Measurements from ENCODE around the gene ZSCAN1. TPM values are rescaled to one million over a fixed set of nuclear protein-coding genes. Genes with fewer than 3 reads are reported as not detected.

Gene ZSCAN1
- total RNA-seq, 1 experiment from 2014 or later = 1.3 TPM

- peak; percentile 77; the same call in 1 of the 2 replicates for TF ChIP-seq ARID4B (CRISPR knock-in tag; IDR thresholded peaks at IDR 0.05; ENCODE audit: borderline replicate concordance)
- no peak for TF ChIP-seq SMAD3 (CRISPR knock-in tag; IDR thresholded peaks at IDR 0.05; ENCODE audit: borderline replicate concordance)
- TF ChIP-seq ZNF423 (CRISPR knock-in tag; IDR thresholded peaks at IDR 0.05) = peak; percentile 49; the same call in 1 of the 2 replicates
- TF ChIP-seq JUN (CRISPR knock-in tag; IDR thresholded peaks at IDR 0.05) = no peak; the same call in 1 of the 2 replicates
- no peak for TF ChIP-seq TP53 (CRISPR knock-in tag; IDR thresholded peaks at IDR 0.05)
- TF ChIP-seq MXD4 (CRISPR knock-in tag; IDR thresholded peaks at IDR 0.05; ENCODE audit: borderline replicate concordance) = no peak
- no peak for TF ChIP-seq ETV6 (CRISPR knock-in tag; IDR thresholded peaks at IDR 0.05)
- no peak for TF ChIP-seq NR2C2 (CRISPR knock-in tag; IDR thresholded peaks at IDR 0.05)
- no peak for TF ChIP-seq ZNF532 (CRISPR knock-in tag; IDR thresholded peaks at IDR 0.05; ENCODE audit: borderline replicate concordance)
- TF ChIP-seq GTF2I (CRISPR knock-in tag; conservative IDR thresholded peaks at IDR 0.05) = no peak
- TF ChIP-seq CREM (CRISPR knock-in tag; IDR thresholded peaks at IDR 0.05) = no peak
- TF ChIP-seq ELF4 (CRISPR knock-in tag; IDR thresholded peaks at IDR 0.05; ENCODE audit: low read depth) = no peak
- TF ChIP-seq SOX15 (CRISPR knock-in tag; IDR thresholded peaks at IDR 0.05) = no peak
- TF ChIP-seq ZNF121 (CRISPR knock-in tag; IDR thresholded peaks at IDR 0.05) = no peak
- 0 out of 2 replicates have a peak, but pooled peaks have one; percentile 87 for TF ChIP-seq FOXJ3 (CRISPR knock-in tag; IDR thresholded peaks at IDR 0.05; ENCODE audit: borderline replicate concordance)
- TF ChIP-seq, protein P1, sequence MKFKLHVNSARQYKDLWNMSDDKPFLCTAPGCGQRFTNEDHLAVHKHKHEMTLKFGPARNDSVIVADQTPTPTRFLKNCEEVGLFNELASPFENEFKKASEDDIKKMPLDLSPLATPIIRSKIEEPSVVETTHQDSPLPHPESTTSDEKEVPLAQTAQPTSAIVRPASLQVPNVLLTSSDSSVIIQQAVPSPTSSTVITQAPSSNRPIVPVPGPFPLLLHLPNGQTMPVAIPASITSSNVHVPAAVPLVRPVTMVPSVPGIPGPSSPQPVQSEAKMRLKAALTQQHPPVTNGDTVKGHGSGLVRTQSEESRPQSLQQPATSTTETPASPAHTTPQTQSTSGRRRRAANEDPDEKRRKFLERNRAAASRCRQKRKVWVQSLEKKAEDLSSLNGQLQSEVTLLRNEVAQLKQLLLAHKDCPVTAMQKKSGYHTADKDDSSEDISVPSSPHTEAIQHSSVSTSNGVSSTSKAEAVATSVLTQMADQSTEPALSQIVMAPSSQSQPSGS (CRISPR knock-in tag; IDR thresholded peaks at IDR 0.05; ENCODE audit: borderline replicate concordance, low read depth) = no peak
- TF ChIP-seq, protein P2, sequence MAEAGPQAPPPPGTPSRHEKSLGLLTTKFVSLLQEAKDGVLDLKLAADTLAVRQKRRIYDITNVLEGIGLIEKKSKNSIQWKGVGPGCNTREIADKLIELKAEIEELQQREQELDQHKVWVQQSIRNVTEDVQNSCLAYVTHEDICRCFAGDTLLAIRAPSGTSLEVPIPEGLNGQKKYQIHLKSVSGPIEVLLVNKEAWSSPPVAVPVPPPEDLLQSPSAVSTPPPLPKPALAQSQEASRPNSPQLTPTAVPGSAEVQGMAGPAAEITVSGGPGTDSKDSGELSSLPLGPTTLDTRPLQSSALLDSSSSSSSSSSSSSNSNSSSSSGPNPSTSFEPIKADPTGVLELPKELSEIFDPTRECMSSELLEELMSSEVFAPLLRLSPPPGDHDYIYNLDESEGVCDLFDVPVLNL (CRISPR knock-in tag; IDR thresholded peaks at IDR 0.05; ENCODE audit: borderline replicate concordance, low read depth) = no peak
- TF ChIP-seq ZNF416 (CRISPR knock-in tag; IDR thresholded peaks at IDR 0.05) = peak; percentile 75; the same call in 1 of the 2 replicates
- no peak for TF ChIP-seq TCF7 (CRISPR knock-in tag; IDR thresholded peaks at IDR 0.05; ENCODE audit: low read depth)
- no peak; the same call in 1 of the 2 replicates for TF ChIP-seq ZNF219 (CRISPR knock-in tag; IDR thresholded peaks at IDR 0.05; ENCODE audit: borderline replicate concordance)
- TF ChIP-seq NR1H2 (CRISPR knock-in tag; IDR thresholded peaks at IDR 0.05) = no peak
- no peak for TF ChIP-seq ATF1 (CRISPR knock-in tag; IDR thresholded peaks at IDR 0.05)
- no peak for TF ChIP-seq IRF1 (CRISPR knock-in tag; IDR thresholded peaks at IDR 0.05)
- TF ChIP-seq CREB1 (CRISPR knock-in tag; IDR thresholded peaks at IDR 0.05) = no peak
- no peak for TF ChIP-seq ZNF317 (CRISPR knock-in tag; IDR thresholded peaks at IDR 0.05; ENCODE audit: borderline replicate concordance, low read depth)
- peak; percentile 89 for TF ChIP-seq SP1 (CRISPR knock-in tag; conservative IDR thresholded peaks at IDR 0.05)
Measured at GRCh38 chr19:58097781-58098681, 64.2 kb downstream of the ZSCAN1 start, which contains the start of gene ZSCAN18 (continued).
